Nephron progenitor cell (in vitro differentiated cells): Measurements from ENCODE around the gene CTBS.
A peak's percentile ranks its signal among the peaks of the same experiment; 100 is the strongest.
"Not testable (repeated sequence)": the region's sequence is repeated elsewhere in the genome, so short reads cannot be mapped to it uniquely, and the experiment has no call there.

Source experiments
- DNase-seq: peaks from one replicate; pipeline ENCODE4 v3.0.0; 2021
- H3K27ac Mint-ChIP-seq: 2 replicates; pipeline ENCODE4 v1.8.0; 2021; ENCODE audit warnings: mild to moderate bottlenecking, moderate library complexity, mixed read lengths
- H3K27me3 Mint-ChIP-seq: 2 replicates; pipeline ENCODE4 v1.8.0; 2021; ENCODE audit warnings: mild to moderate bottlenecking, low read depth, mixed read lengths; ENCODE audit not compliant: poor library complexity
- H3K36me3 Mint-ChIP-seq: 2 replicates; pipeline ENCODE4 v1.8.0; 2021; ENCODE audit warnings: low read depth, mixed read lengths
- H3K4me1 Mint-ChIP-seq: 2 replicates; pipeline ENCODE4 v1.8.0; 2021; ENCODE audit warnings: mixed read lengths
- H3K4me3 Mint-ChIP-seq: 2 replicates; pipeline ENCODE4 v1.8.0; 2021; ENCODE audit warnings: mild to moderate bottlenecking, moderate library complexity, mixed read lengths
- H3K9me3 Mint-ChIP-seq: 2 replicates; pipeline ENCODE4 v1.8.0; 2021; ENCODE audit warnings: mild to moderate bottlenecking, moderate library complexity, mixed read lengths
- TF ChIP-seq, protein P1 (sequence below): fragments of 200-600 bp; sonication (generic); IDR thresholded peaks from 2 replicates; pipeline ENCODE4 v1.5.0; 2021; ENCODE audit warnings: antibody characterized with exemption

The CTBS gene

GRCh38 chr1:84509029-84509428, 65.2 kb downstream of the CTBS start:
- Mint-ChIP-seq H3K4me1 (peaks cover 16% of the 10 kb centered on the region), H3K4me3 (no peak overlapping the region)

DNA sequence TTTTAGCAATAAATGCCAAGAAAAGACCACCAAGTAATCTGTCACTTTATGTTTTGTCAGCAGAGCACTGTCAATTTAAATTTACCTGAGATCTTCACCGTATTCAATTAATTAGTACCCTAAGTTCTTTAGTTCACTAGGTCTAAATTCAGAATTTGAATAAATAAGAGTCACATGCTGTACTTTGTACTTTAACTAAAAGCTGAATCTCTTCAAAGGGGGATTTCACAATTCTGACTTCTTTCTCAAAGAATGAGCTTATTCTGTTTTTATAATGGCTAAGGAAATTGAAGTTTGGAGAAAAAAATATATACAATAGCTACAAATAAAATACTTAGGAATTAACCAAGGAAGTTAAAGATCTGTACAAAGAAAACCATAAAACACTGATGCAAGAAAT, 65.7 kb downstream of the CTBS start:
- H3K36me3 Mint-ChIP-seq: peaks cover 32% of the 10 kb centered on the region
- H3K27ac Mint-ChIP-seq: no peak overlapping the region
- peaks cover 21% of the 10 kb centered on the region for H3K4me1 Mint-ChIP-seq
- H3K4me3 Mint-ChIP-seq: peak overlapping the region; percentile 61
- peaks cover 38% of the 10 kb centered on the region for H3K9me3 Mint-ChIP-seq
- no peaks in the 10 kb centered on the region for H3K27me3 Mint-ChIP-seq
- no peak for DNase-seq
- TF ChIP-seq, protein P1, sequence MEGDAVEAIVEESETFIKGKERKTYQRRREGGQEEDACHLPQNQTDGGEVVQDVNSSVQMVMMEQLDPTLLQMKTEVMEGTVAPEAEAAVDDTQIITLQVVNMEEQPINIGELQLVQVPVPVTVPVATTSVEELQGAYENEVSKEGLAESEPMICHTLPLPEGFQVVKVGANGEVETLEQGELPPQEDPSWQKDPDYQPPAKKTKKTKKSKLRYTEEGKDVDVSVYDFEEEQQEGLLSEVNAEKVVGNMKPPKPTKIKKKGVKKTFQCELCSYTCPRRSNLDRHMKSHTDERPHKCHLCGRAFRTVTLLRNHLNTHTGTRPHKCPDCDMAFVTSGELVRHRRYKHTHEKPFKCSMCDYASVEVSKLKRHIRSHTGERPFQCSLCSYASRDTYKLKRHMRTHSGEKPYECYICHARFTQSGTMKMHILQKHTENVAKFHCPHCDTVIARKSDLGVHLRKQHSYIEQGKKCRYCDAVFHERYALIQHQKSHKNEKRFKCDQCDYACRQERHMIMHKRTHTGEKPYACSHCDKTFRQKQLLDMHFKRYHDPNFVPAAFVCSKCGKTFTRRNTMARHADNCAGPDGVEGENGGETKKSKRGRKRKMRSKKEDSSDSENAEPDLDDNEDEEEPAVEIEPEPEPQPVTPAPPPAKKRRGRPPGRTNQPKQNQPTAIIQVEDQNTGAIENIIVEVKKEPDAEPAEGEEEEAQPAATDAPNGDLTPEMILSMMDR: no peak

More at GRCh38 chr1:84509029-84509428, 65.2 kb downstream of the CTBS start:
- TF ChIP-seq, protein P1: no peak
- Mint-ChIP-seq H3K27ac (no peak overlapping the region), H3K36me3 (peaks cover 31% of the 10 kb centered on the region), H3K27me3 (no peaks in the 10 kb centered on the region), H3K9me3 (peaks cover 38% of the 10 kb centered on the region)
- no peak for DNase-seq

- peak overlapping the region; percentile 96 for H3K4me3 Mint-ChIP-seq
- DNase-seq, H3K27ac Mint-ChIP-seq, H3K27me3 Mint-ChIP-seq: not testable (repeated sequence)
- H3K4me1 Mint-ChIP-seq: peaks cover 27% of the 10 kb centered on the region
- H3K36me3 Mint-ChIP-seq: peaks cover 36% of the 10 kb centered on the region
- H3K9me3 Mint-ChIP-seq: peaks cover 38% of the 10 kb centered on the region
Observed at GRCh38 chr1:84507887-84508286, 66.4 kb downstream of the CTBS start.

DNA sequence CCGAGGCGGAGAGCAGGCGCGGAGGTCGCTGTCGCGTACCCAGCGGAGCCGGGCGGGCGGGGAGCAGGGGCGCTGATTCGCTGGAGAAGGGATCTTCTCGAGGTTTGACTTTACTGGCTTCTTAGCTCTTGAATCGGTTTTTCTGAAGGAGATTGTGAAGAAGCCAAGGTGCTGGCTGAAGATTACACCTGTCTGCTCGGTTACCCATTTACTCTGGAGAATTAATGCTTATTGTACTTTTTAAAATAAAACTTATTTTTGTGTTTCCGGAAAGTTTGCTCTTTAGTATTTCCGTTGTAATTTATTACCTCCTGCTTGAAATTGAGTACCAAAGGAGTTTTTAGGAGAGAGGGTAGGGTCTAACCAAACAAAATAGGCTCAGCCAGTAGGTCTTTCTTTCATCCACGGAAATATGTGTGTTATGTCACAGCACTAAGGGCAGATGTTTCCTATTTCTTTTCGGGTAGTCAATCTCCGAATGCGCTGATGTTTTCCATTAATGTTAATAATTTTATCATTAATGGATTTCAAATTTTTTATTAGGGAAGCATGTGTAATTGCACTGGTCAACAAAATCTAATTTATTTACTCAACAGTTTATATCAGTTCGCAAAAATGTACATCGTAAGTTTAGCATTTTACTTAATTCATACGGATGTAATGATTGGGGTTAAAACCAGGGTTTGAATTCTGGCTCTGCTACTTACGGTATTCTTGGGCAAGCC, 67.3 kb downstream of the CTBS start:
- TF ChIP-seq, protein P1: no peak
- Mint-ChIP-seq H3K4me1 (peaks cover 28% of the 10 kb centered on the region), H3K9me3 (peaks cover 38% of the 10 kb centered on the region), H3K36me3 (peaks cover 36% of the 10 kb centered on the region), H3K27ac (peak overlapping the region; percentile 100), H3K4me3 (peak overlapping the region; percentile 96), H3K27me3 (no peaks in the 10 kb centered on the region)
- DNase-seq: no peak

DNA sequence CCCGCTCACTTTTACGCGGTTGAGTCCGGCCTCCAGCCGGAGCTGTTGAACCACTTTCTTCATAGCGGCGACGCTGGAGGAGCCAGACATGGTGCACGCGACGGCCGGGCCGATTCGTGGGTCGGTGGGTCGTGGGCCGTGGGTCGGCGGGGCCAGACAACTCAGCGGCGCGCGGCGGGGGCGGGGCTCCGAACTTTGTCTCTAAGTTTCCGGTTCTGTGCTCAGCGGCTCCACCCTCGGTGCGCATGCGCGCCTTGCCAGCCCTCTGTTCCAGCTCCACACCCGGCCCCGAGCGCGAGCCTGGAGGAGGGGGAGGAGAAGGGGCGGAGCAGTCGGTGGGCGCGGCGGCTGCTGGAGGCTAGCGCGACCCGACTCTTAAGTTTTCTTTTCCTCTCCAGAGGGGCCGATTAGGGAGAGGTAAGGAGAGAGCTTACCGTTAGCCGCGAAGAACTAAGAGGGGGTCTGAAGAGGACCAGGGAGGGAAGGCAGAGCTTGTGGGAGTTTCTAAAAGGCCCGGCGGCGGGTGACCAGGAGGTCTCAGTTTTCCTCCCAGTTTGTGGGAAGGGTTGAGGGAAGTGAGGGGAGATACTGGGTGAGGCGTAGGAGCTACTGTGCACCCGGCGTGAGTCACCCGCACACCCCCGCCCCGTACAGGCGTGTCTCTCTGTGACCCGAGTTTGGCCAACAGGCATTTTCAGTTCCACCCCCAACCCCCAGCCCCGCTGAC, 68.1 kb downstream of the CTBS start, which contains the start of the genes GNG5 and SPATA1:
Gene GNG5, minus strand, starts transcription at position 580 of the 727 bp plus-strand sequence. Its CDS starts 490 bp downstream, at position 90.
Gene SPATA1, plus strand, starts transcription at position 385 of the 727 bp plus-strand sequence. CDS start 9,974 bp downstream, outside the sequence.
- DNase-seq: peak; percentile 99
- peaks cover 43% of the 10 kb centered on the region for H3K36me3 Mint-ChIP-seq
- TF ChIP-seq, protein P1: no peak
- no peaks in the 10 kb centered on the region for H3K27me3 Mint-ChIP-seq
- peak within 1 kb of the TSS; percentile 96 for H3K4me3 Mint-ChIP-seq
- peaks cover 38% of the 10 kb centered on the region for H3K9me3 Mint-ChIP-seq
- peaks cover 35% of the 10 kb centered on the region for H3K4me1 Mint-ChIP-seq
- peak within 1 kb of the TSS; percentile 100 for H3K27ac Mint-ChIP-seq

- Mint-ChIP-seq H3K9me3 (peaks cover 35% of the 10 kb centered on the region), H3K27ac (peak overlapping the region; percentile 100), H3K36me3 (peaks cover 46% of the 10 kb centered on the region), H3K27me3 (no peaks in the 10 kb centered on the region), H3K4me3 (peak overlapping the region; percentile 96), H3K4me1 (peaks cover 35% of the 10 kb centered on the region)
- TF ChIP-seq, protein P1: no peak
- DNase-seq: no peak
Observed at GRCh38 chr1:84505493-84506001, 68.7 kb downstream of the CTBS start.
